Urinary bladder (tissue), 4 donors: ENCODE results near the gene SUGT1. TPM values are rescaled to one million over a fixed set of nuclear protein-coding genes. Genes with fewer than 3 reads are reported as not detected.
"Not testable (repeated sequence)": the region's sequence is repeated elsewhere in the genome, so short reads cannot be mapped to it uniquely, and the experiment has no call there.

ENCODE experiments used
- DNase-seq: peaks from one replicate; pipeline ENCODE4 v3.0.0-alpha.2; 2015; ENCODE audit errors: extremely low spot score
- H3K27ac ChIP-seq: one replicate; pipeline ENCODE4 v1.5.1; 2013; ENCODE audit warnings: low read depth, mild to moderate bottlenecking, moderate library complexity
- H3K36me3 ChIP-seq: one replicate; pipeline ENCODE4 v1.6.1; 2013; ENCODE audit warnings: mild to moderate bottlenecking, moderate library complexity; ENCODE audit not compliant: insufficient read depth
- H3K4me1 ChIP-seq: one replicate; pipeline ENCODE4 v1.6.1; 2013; ENCODE audit warnings: mild to moderate bottlenecking, moderate library complexity; ENCODE audit not compliant: insufficient read depth
- H3K4me3 ChIP-seq: one replicate; pipeline ENCODE4 v1.5.1; 2013; ENCODE audit warnings: low read depth, low read length
- WGBS: extraction: QIAGEN DNeasy Blood & Tissue Kit; methylation state at CpG from one replicate; pipeline ENCODE4 v1.1.7; 2013; 5-methylcytosine and 5-hydroxymethylcytosine counted together
- polyA plus RNA-seq: library from polyadenylated mRNA; stranded (reverse); fragments of 200-250 nt; gene quantifications from one replicate; pipeline ENCODE4 v1.2.3, GENCODE V29; 2013
- total RNA-seq: library from RNA; depleted of rRNA; stranded (reverse); fragments of >200 nt; gene quantifications from one replicate; pipeline ENCODE4 v1.2.3, GENCODE V29; 2014
- donor health status: healthy with polysubstance abuse.
- donor health status: healthy.

The SUGT1 gene
- total and polyA plus RNA-seq, 2 donors: 27.4 to 58.4 TPM

GRCh38 chr13:52642131-52642530 lies 10.5 kb upstream of the SUGT1 start, which contains the start of gene HNRNPA1L2:
HNRNPA1L2 (plus strand) TSS chr13:52642431; CDS start chr13:52642493, 62 bp downstream.
- Histone ChIP-seq H3K27ac (no peak within 1 kb of the TSS), H3K36me3 (peaks cover 2% of the 10 kb centered on the region), H3K4me1 (no peaks in the 10 kb centered on the region), H3K4me3 (no peak within 1 kb of the TSS)
- 97% methylated on average over 7 of the region's 7 CpGs for WGBS
- DNase-seq: no peak

GRCh38 chr13:52644108-52644507 lies 8.5 kb upstream of the SUGT1 start:
- H3K36me3 ChIP-seq: peaks cover 2% of the 10 kb centered on the region
- no peaks in the 10 kb centered on the region for H3K4me1 ChIP-seq
- no peak overlapping the region for H3K4me3 ChIP-seq
- DNase-seq: no peak
- WGBS: 46% methylated on average over 3 of the region's 3 CpGs
- H3K27ac ChIP-seq: no peak overlapping the region

GRCh38 chr13:52646967-52647366 lies 5.7 kb upstream of the SUGT1 start:
- H3K4me1 ChIP-seq: no peaks in the 10 kb centered on the region
- no peak for DNase-seq
- H3K4me3 ChIP-seq: no peak overlapping the region
- no peak overlapping the region for H3K27ac ChIP-seq
- peaks cover 1% of the 10 kb centered on the region for H3K36me3 ChIP-seq

GRCh38 chr13:52650731-52651130 lies 1.9 kb upstream of the SUGT1 start:
- no peak for DNase-seq
- H3K27ac ChIP-seq: no peak overlapping the region
- peaks cover 1% of the 10 kb centered on the region for H3K36me3 ChIP-seq
- H3K4me1 ChIP-seq: peaks cover 2% of the 10 kb centered on the region
- H3K4me3 ChIP-seq: no peak overlapping the region
- WGBS: 67% methylated on average over 6 of the region's 6 CpGs

- H3K4me1 ChIP-seq: peaks cover 2% of the 10 kb centered on the region
- under 1% methylated on average over 7 of the region's 7 CpGs for WGBS
- peak overlapping the region; percentile 68 for H3K4me3 ChIP-seq
- DNase-seq: no peak
- peak overlapping the region; percentile 96 for H3K27ac ChIP-seq
- peaks cover 1% of the 10 kb centered on the region for H3K36me3 ChIP-seq
These were observed 790 bp upstream of the SUGT1 start for GRCh38 chr13:52651897-52652195.

- Histone ChIP-seq H3K4me3 (peak overlapping the region; percentile 68), H3K36me3 (peaks cover 1% of the 10 kb centered on the region), H3K4me1 (peaks cover 2% of the 10 kb centered on the region), H3K27ac (peak overlapping the region; percentile 83)
- no peak for DNase-seq
- under 1% methylated on average over 18 of the region's 18 CpGs for WGBS
These were observed 306 bp downstream of the SUGT1 start for GRCh38 chr13:52652980-52653303.

- 90% methylated on average over 2 of the region's 2 CpGs for WGBS
- Histone ChIP-seq H3K27ac (no peak overlapping the region), H3K4me1 (peaks cover 1% of the 10 kb centered on the region), H3K36me3 (no peaks in the 10 kb centered on the region), H3K4me3 (no peak overlapping the region)
- DNase-seq: no peak
These were observed 6.7 kb downstream of the SUGT1 start for GRCh38 chr13:52659340-52659739.

- no peak for DNase-seq
- whole genome bisulfite sequencing: 97% methylated on average over 4 of the region's 4 CpGs
- Histone ChIP-seq H3K4me3 (no peak overlapping the region), H3K4me1 (no peaks in the 10 kb centered on the region), H3K36me3 (peaks cover 1% of the 10 kb centered on the region), H3K27ac (no peak overlapping the region)
These were observed 11.6 kb downstream of the SUGT1 start for GRCh38 chr13:52664272-52664671.

- Histone ChIP-seq H3K36me3 (peaks cover 1% of the 10 kb centered on the region), H3K4me1 (no peaks in the 10 kb centered on the region), H3K4me3 (no peak overlapping the region), H3K27ac (no peak overlapping the region)
- no peak for DNase-seq
These were observed 12.7 kb downstream of the SUGT1 start for GRCh38 chr13:52665325-52665724.

- no peak overlapping the region for H3K4me3 ChIP-seq
- no peak overlapping the region for H3K27ac ChIP-seq
- no peak for DNase-seq
- no peaks in the 10 kb centered on the region for H3K4me1 ChIP-seq
- H3K36me3 ChIP-seq: peaks cover 1% of the 10 kb centered on the region
- WGBS: 79% methylated on average over 2 of the region's 2 CpGs
These were observed 17.0 kb downstream of the SUGT1 start for GRCh38 chr13:52669677-52670076.

- no peak overlapping the region for H3K4me3 ChIP-seq
- no peak overlapping the region for H3K27ac ChIP-seq
- H3K36me3 ChIP-seq: peaks cover 1% of the 10 kb centered on the region
- H3K4me1 ChIP-seq: no peaks in the 10 kb centered on the region
- WGBS: 97% methylated on average over 8 of the region's 8 CpGs
- no peak for DNase-seq
These were observed 18.1 kb downstream of the SUGT1 start for GRCh38 chr13:52670726-52671125.

GRCh38 chr13:52673465-52673864 lies 20.8 kb downstream of the SUGT1 start:
- no peaks in the 10 kb centered on the region for H3K36me3 ChIP-seq
- no peak overlapping the region for H3K27ac ChIP-seq
- no peak overlapping the region for H3K4me3 ChIP-seq
- 96% methylated on average over 1 of the region's 1 CpG for WGBS
- no peak for DNase-seq
- no peaks in the 10 kb centered on the region for H3K4me1 ChIP-seq

- no peak for DNase-seq
- Histone ChIP-seq H3K36me3 (no peaks in the 10 kb centered on the region), H3K4me1 (no peaks in the 10 kb centered on the region), H3K4me3 (no peak overlapping the region), H3K27ac (no peak overlapping the region)
- 93% methylated on average over 1 of the region's 1 CpG for WGBS
These were observed 25.2 kb downstream of the SUGT1 start for GRCh38 chr13:52677823-52678222.

- H3K27ac ChIP-seq, H3K4me1 ChIP-seq, H3K4me3 ChIP-seq, DNase-seq, H3K36me3 ChIP-seq: not testable (repeated sequence)
- 96% methylated on average over 9 of the region's 9 CpGs for WGBS
These were observed 33.2 kb downstream of the SUGT1 start for GRCh38 chr13:52685806-52686205.

GRCh38 chr13:52686376-52686775 lies 33.7 kb downstream of the SUGT1 start:
- Histone ChIP-seq H3K27ac (no peak overlapping the region), H3K4me1 (no peaks in the 10 kb centered on the region), H3K36me3 (peaks cover 5% of the 10 kb centered on the region), H3K4me3 (no peak overlapping the region)
- 80% methylated on average over 4 of the region's 4 CpGs for WGBS
- DNase-seq: no peak
